Measurements from ENCODE around the gene CAVIN4. TPM values are rescaled to one million over a fixed set of nuclear protein-coding genes. Genes with fewer than 3 reads are reported as not detected.
A peak's percentile ranks its signal among the peaks of the same experiment; 100 is the strongest.

CAVIN4 gene
- total and polyA plus RNA-seq, 2 of the 13 experiments (the other 11 are each of a cell fraction or from before 2014, with no cell fraction given), result 0.54 to 1.00 TPM

DNA sequence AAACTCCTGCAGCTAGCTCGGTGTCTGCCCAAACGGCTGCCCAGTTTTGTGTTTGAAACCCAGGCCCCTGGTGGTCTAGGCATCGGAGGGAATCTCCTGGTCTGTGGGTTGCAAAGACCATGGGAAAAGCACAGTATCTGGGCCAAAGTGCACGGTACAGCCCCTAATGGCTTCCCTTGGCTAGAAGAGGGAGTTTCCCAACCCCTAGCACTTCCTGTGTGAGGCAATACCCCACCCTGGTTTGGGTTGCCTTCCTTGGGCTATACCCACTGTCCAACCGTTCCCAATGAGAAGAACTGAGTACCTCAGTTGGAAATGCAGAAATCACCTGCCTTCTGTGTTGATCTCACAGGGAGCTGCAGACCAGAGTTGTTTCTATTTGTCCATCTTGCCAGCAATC, 41.8 kb downstream of the CAVIN4 start (continued):
- TF ChIP-seq, protein P1, sequence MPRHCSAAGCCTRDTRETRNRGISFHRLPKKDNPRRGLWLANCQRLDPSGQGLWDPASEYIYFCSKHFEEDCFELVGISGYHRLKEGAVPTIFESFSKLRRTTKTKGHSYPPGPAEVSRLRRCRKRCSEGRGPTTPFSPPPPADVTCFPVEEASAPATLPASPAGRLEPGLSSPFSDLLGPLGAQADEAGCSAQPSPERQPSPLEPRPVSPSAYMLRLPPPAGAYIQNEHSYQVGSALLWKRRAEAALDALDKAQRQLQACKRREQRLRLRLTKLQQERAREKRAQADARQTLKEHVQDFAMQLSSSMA (CRISPR knock-in tag; IDR thresholded peaks at IDR 0.05), result no peak
- TF ChIP-seq DNMT1 (CRISPR knock-in tag; IDR thresholded peaks at IDR 0.05), result no peak

GRCh38 chr9:100623969-100624368, 46.1 kb downstream of the CAVIN4 start:
- Histone ChIP-seq H3K9ac (ENCODE audit: insufficient read depth, low read depth, low read length) (no peak overlapping the region), H4K20me1 (ENCODE audit: insufficient read depth, low read length) (no peaks in the 10 kb centered on the region), H2AFZ (ENCODE audit: low read length) (no peak overlapping the region), H3K36me3 (replicated peaks in 1 of 2; ENCODE audit: control insufficient read depth in 1 of 2, insufficient read depth in 2 of 2, low read length in 2 of 2) (no peaks in the 10 kb centered on the region), H3K9me3 (ENCODE audit: low read length) (no peaks in the 10 kb centered on the region), H3K27ac (ENCODE audit: extremely low read length, insufficient read depth, low read length) (no peak overlapping the region), H3K4me2 (ENCODE audit: low read depth, low read length) (no peak overlapping the region), H3K79me2 (ENCODE audit: insufficient read depth, low read length) (no peaks in the 10 kb centered on the region), H3K4me3 (replicated peaks in 1 of 3; ENCODE audit: insufficient read depth in 1 of 3, low read depth in 2 of 3, low read length in 3 of 3) (no peak overlapping the region), H3K4me1 (ENCODE audit: insufficient read depth, low read length) (peaks cover 9% of the 10 kb centered on the region; the same call in 1 of the 2 replicates), H3K27me3 (ENCODE audit: control insufficient read depth in 1 of 2, insufficient read depth in 2 of 2, low read length in 2 of 2) (no peaks in the 10 kb centered on the region)
- 2% methylated on average over 1 of the region's 1 CpG for WGBS (ENCODE audit: low lambda C conversion rate)
- FAIRE-seq (no peak), DNase-seq (ENCODE audit: low spot score) (no peak), ATAC-seq (no peak)
- BruUV-seq (replicated peaks), result no TSS peak
- intact Hi-C loops (cut with micrococcal nuclease; ENCODE audit: unreplicated experiment), result no loop called here
- CTCF ChIA-PET (ENCODE audit: low intra/inter-chr PET ratio, low total read pairs), result no interaction called here
- POLR2A ChIA-PET, result no interaction called here
- in situ Hi-C loops (cut with HindIII; ENCODE audit: extremely low pct_ligation_motif_present, low pct_unique_long_range_greater_than_20kb), result no loop called here
- no peak for TF ChIP-seq ZBTB37 (CRISPR knock-in tag; IDR thresholded peaks at IDR 0.05)
- no peak for TF ChIP-seq RXRB (CRISPR knock-in tag; IDR thresholded peaks at IDR 0.05; ENCODE audit: borderline replicate concordance)
- TF ChIP-seq MAFK (conservative IDR thresholded peaks at IDR 0.05 in 1 of 2, IDR thresholded peaks at IDR 0.05 in 1 of 2; ENCODE audit: low read length in 2 of 2), result peak; percentile 56 to 75; a peak in 3 of 4 replicates
- TF ChIP-seq MAFF (IDR thresholded peaks at IDR 0.05; ENCODE audit: low read depth, low read length), result peak; percentile 72; the same call in 1 of the 2 replicates

Measured in HepG2 (cell line).